Measurements from ENCODE around the gene RAB11FIP4. TPM values are rescaled to one million over a fixed set of nuclear protein-coding genes. Genes with fewer than 3 reads are reported as not detected.

The RAB11FIP4 gene
- total and polyA plus RNA-seq, 2 donors: 1.5 to 4.2 TPM

DNA sequence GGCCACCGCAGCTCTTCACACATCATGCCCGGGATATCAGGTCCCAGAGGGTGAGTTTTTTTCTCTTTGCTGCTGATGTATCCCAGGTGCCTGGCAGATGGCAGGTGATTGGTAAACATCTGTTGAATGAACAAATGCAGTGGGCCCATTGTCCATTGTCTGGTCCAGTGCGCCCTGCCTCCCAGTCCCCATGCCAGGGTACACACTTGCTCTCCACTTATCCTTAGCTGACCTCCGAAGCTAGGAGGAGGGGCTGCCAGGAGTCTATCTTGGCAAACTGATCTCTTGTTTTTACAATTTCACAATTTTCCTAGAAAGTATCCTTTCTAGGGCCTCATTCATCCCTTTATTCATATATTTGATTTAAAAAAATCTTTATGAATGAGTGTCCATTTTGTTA, 196.0 kb downstream of the RAB11FIP4 start:
- H3K27ac ChIP-seq (ENCODE audit: low read depth): no peak overlapping the region
- 89% methylated on average over 4 of the region's 4 CpGs for WGBS

More for the DNA sequence above, 196.0 kb downstream of the RAB11FIP4 start:
- H3K36me3 ChIP-seq (ENCODE audit: insufficient read depth): no peaks in the 10 kb centered on the region
- no peak overlapping the region for H3K4me3 ChIP-seq (ENCODE audit: low read depth, low read length)
- H3K4me1 ChIP-seq (ENCODE audit: insufficient read depth): no peaks in the 10 kb centered on the region
- DNase-seq (ENCODE audit: extremely low spot score): no peak

Small RNA genes lying within 50 kb of the gene (small RNA-seq; reads per million reads assigned to genes)
- 3.2 reads per million, percentile 90 among the genes with 10 or more reads in this experiment for gene MIR193A
- not detected for gene MIR4725
- gene RN7SL45P: not detected
- not detected for gene RN7SL79P
- gene RNU6ATAC7P: not detected

Other genes starting within 250 kb of the RAB11FIP4 start
- gene OMG, start 94.4 kb upstream of the RAB11FIP4 start, total RNA-seq: 1.5 TPM
- 0.20 TPM for gene OMG, start 94.4 kb upstream of the RAB11FIP4 start, polyA plus RNA-seq
- 2.6 TPM for gene EVI2B, start 77.6 kb upstream of the RAB11FIP4 start, total RNA-seq
- 7.6 TPM for gene EVI2B, start 77.6 kb upstream of the RAB11FIP4 start, polyA plus RNA-seq
- 6.9 TPM for gene EVI2A, start 70.1 kb upstream of the RAB11FIP4 start, total RNA-seq
- gene EVI2A, start 70.1 kb upstream of the RAB11FIP4 start, polyA plus RNA-seq: 7.8 TPM